Measurements from ENCODE around the gene PEPD.

DNA sequence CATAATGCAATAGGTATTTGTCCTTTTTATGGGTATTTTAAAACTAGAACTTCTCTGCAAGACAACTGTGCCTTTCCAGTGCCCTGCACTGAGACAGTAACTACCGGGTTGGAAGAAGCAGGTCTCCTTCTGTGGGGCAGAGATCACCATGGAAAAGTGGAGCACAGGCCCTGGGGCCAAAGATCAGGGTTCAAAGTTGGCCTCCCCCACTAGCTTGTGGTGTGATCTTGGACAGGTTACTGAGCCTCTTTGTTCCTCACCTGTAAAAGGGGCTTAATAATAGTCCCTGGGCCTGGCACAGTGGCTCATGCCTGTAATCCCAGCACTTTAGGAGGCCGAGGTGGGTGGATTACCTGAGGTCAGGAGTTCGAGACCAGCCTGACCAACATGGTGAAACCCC lies 79.8 kb downstream of the PEPD start:
- TF ChIP-seq BRCA1 (IDR thresholded peaks at IDR 0.05; ENCODE audit: low read depth, low read length) (no peak), SMC3 (IDR thresholded peaks at IDR 0.05; ENCODE audit: borderline replicate concordance, low read length) (no peak), POLR2AphosphoS5 (IDR thresholded peaks at IDR 0.05; ENCODE audit: low read length) (no peak), CBX3 (IDR thresholded peaks at IDR 0.05; ENCODE audit: borderline replicate concordance, low read depth) (no peak), MEF2A (IDR thresholded peaks at IDR 0.05; ENCODE audit: insufficient read depth, low read depth, low read length) (no peak), NFYB (IDR thresholded peaks at IDR 0.05; ENCODE audit: insufficient read depth, low read depth, low read length) (no peak), ZZZ3 (IDR thresholded peaks at IDR 0.05; ENCODE audit: control insufficient read depth, insufficient read length, low read depth) (no peak), NR2C1 (IDR thresholded peaks at IDR 0.05) (no peak), MXI1 (IDR thresholded peaks at IDR 0.05; ENCODE audit: low read depth, low read length) (no peak), POLR2A (IDR thresholded peaks at IDR 0.05; ENCODE audit: low read depth, low read length) (no peak)
- TF ChIP-seq, protein P1, sequence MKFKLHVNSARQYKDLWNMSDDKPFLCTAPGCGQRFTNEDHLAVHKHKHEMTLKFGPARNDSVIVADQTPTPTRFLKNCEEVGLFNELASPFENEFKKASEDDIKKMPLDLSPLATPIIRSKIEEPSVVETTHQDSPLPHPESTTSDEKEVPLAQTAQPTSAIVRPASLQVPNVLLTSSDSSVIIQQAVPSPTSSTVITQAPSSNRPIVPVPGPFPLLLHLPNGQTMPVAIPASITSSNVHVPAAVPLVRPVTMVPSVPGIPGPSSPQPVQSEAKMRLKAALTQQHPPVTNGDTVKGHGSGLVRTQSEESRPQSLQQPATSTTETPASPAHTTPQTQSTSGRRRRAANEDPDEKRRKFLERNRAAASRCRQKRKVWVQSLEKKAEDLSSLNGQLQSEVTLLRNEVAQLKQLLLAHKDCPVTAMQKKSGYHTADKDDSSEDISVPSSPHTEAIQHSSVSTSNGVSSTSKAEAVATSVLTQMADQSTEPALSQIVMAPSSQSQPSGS (IDR thresholded peaks at IDR 0.05; ENCODE audit: low read length), result no peak
- TF ChIP-seq, protein P2, sequence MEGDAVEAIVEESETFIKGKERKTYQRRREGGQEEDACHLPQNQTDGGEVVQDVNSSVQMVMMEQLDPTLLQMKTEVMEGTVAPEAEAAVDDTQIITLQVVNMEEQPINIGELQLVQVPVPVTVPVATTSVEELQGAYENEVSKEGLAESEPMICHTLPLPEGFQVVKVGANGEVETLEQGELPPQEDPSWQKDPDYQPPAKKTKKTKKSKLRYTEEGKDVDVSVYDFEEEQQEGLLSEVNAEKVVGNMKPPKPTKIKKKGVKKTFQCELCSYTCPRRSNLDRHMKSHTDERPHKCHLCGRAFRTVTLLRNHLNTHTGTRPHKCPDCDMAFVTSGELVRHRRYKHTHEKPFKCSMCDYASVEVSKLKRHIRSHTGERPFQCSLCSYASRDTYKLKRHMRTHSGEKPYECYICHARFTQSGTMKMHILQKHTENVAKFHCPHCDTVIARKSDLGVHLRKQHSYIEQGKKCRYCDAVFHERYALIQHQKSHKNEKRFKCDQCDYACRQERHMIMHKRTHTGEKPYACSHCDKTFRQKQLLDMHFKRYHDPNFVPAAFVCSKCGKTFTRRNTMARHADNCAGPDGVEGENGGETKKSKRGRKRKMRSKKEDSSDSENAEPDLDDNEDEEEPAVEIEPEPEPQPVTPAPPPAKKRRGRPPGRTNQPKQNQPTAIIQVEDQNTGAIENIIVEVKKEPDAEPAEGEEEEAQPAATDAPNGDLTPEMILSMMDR (IDR thresholded peaks at IDR 0.05 in 2 of 3, conservative IDR thresholded peaks at IDR 0.05 in 1 of 3; ENCODE audit: control insufficient read depth in 2 of 3, extremely low read depth in 1 of 3, insufficient read depth in 1 of 3, low read depth in 3 of 3, low read length in 3 of 3), result no peak
- TF ChIP-seq, protein P3, sequence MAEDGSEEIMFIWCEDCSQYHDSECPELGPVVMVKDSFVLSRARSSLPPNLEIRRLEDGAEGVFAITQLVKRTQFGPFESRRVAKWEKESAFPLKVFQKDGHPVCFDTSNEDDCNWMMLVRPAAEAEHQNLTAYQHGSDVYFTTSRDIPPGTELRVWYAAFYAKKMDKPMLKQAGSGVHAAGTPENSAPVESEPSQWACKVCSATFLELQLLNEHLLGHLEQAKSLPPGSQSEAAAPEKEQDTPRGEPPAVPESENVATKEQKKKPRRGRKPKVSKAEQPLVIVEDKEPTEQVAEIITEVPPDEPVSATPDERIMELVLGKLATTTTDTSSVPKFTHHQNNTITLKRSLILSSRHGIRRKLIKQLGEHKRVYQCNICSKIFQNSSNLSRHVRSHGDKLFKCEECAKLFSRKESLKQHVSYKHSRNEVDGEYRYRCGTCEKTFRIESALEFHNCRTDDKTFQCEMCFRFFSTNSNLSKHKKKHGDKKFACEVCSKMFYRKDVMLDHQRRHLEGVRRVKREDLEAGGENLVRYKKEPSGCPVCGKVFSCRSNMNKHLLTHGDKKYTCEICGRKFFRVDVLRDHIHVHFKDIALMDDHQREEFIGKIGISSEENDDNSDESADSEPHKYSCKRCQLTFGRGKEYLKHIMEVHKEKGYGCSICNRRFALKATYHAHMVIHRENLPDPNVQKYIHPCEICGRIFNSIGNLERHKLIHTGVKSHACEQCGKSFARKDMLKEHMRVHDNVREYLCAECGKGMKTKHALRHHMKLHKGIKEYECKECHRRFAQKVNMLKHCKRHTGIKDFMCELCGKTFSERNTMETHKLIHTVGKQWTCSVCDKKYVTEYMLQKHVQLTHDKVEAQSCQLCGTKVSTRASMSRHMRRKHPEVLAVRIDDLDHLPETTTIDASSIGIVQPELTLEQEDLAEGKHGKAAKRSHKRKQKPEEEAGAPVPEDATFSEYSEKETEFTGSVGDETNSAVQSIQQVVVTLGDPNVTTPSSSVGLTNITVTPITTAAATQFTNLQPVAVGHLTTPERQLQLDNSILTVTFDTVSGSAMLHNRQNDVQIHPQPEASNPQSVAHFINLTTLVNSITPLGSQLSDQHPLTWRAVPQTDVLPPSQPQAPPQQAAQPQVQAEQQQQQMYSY (CRISPR knock-in tag; IDR thresholded peaks at IDR 0.05), result no peak
- TF ChIP-seq, protein P4, sequence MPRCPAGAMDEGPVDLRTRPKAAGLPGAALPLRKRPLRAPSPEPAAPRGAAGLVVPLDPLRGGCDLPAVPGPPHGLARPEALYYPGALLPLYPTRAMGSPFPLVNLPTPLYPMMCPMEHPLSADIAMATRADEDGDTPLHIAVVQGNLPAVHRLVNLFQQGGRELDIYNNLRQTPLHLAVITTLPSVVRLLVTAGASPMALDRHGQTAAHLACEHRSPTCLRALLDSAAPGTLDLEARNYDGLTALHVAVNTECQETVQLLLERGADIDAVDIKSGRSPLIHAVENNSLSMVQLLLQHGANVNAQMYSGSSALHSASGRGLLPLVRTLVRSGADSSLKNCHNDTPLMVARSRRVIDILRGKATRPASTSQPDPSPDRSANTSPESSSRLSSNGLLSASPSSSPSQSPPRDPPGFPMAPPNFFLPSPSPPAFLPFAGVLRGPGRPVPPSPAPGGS (IDR thresholded peaks at IDR 0.05; ENCODE audit: borderline replicate concordance, insufficient read depth, low read depth, low read length, poor library complexity, severe bottlenecking), result no peak
